H9 (cell line): ENCODE measurements around the gene ERC2. TPM values are rescaled to one million over a fixed set of nuclear protein-coding genes. Genes with fewer than 3 reads are reported as not detected.

Source experiments
- DNase-seq: peaks from one replicate; pipeline ENCODE4 v3.0.0-alpha.2; 2017
- H2AFZ ChIP-seq: one replicate; pipeline ENCODE4 v1.6.1; 2013; ENCODE audit warnings: mild to moderate bottlenecking, low read length, control low read depth, moderate library complexity
- H2AK5ac ChIP-seq: 2 replicates; pipeline ENCODE4 v1.6.1; 2013; ENCODE audit warnings: low read length, control low read depth, mixed read lengths; ENCODE audit not compliant: insufficient read length
- H2BK120ac ChIP-seq: one replicate; pipeline ENCODE4 v1.6.1; 2013; ENCODE audit warnings: low read depth, mild to moderate bottlenecking, low read length, control low read depth, inconsistent platforms; ENCODE audit not compliant: poor library complexity, severe bottlenecking
- H2BK12ac ChIP-seq: 2 replicates; pipeline ENCODE4 v1.6.1; 2013; ENCODE audit warnings: low read length, control low read depth, mixed read lengths, low read depth; ENCODE audit not compliant: insufficient read length
- H2BK15ac ChIP-seq: 2 replicates; pipeline ENCODE4 v1.6.1; 2013; ENCODE audit warnings: low read depth, low read length, control low read depth
- H2BK20ac ChIP-seq: one replicate; pipeline ENCODE4 v1.6.1; 2013; ENCODE audit warnings: low read depth, mild to moderate bottlenecking, low read length, control low read depth, inconsistent platforms; ENCODE audit not compliant: poor library complexity, severe bottlenecking
- H2BK5ac ChIP-seq: 2 replicates; pipeline ENCODE4 v1.6.1; 2013; ENCODE audit warnings: low read length, control low read depth, mixed read lengths; ENCODE audit not compliant: insufficient read length
- H3K14ac ChIP-seq: 2 replicates; pipeline ENCODE4 v1.6.1; 2013; ENCODE audit warnings: low read length, control low read depth; ENCODE audit not compliant: insufficient read depth
- H3K18ac ChIP-seq: 2 replicates; pipeline ENCODE4 v1.6.1; 2013; ENCODE audit warnings: low read depth, mild to moderate bottlenecking, mixed read lengths, low read length, control low read depth; ENCODE audit not compliant: insufficient read length
- H3K23ac ChIP-seq: 2 replicates; pipeline ENCODE4 v1.6.1; 2013; ENCODE audit warnings: low read length, control low read depth, mixed read lengths, low read depth; ENCODE audit not compliant: insufficient read length
- H3K23me2 ChIP-seq: 2 replicates; pipeline ENCODE4 v1.6.1; 2013; ENCODE audit warnings: low read depth, mild to moderate bottlenecking, mixed read lengths, low read length, control low read depth; ENCODE audit not compliant: insufficient read length, poor library complexity, severe bottlenecking
- H3K27ac ChIP-seq: 2 replicates; pipeline ENCODE4 v1.5.1; 2013; ENCODE audit warnings: low read length, control low read depth, mixed read lengths, low read depth; ENCODE audit not compliant: insufficient read length
- H3K27me3 ChIP-seq: 2 replicates; pipeline ENCODE4 v1.6.1; 2013; ENCODE audit warnings: low read length, control low read depth, inconsistent platforms; ENCODE audit not compliant: insufficient read depth
- H3K4ac ChIP-seq: 2 replicates; pipeline ENCODE4 v1.6.1; 2013; ENCODE audit warnings: low read depth, mild to moderate bottlenecking, control low read depth, inconsistent platforms, low read length, moderate library complexity
- H3K4me1 ChIP-seq: 2 replicates; pipeline ENCODE4 v1.6.1; 2013; ENCODE audit warnings: low read length, control low read depth, inconsistent platforms; ENCODE audit not compliant: insufficient read depth
- H3K4me2 ChIP-seq: 2 replicates; pipeline ENCODE4 v1.6.1; 2013; ENCODE audit warnings: low read length, control low read depth, mixed read lengths; ENCODE audit not compliant: insufficient read length, insufficient read depth
- H3K56ac ChIP-seq: 2 replicates; pipeline ENCODE4 v1.6.1; 2013; ENCODE audit warnings: low read depth, mild to moderate bottlenecking, mixed read lengths, low read length, control low read depth; ENCODE audit not compliant: insufficient read length
- H3K79me1 ChIP-seq: 2 replicates; pipeline ENCODE4 v1.6.1; 2013; ENCODE audit warnings: low read depth, mild to moderate bottlenecking, moderate library complexity, low read length, control low read depth, inconsistent platforms; ENCODE audit not compliant: insufficient read depth, poor library complexity, severe bottlenecking
- H3K79me2 ChIP-seq: 2 replicates; pipeline ENCODE4 v1.6.1; 2013; ENCODE audit warnings: low read length, control low read depth, inconsistent platforms; ENCODE audit not compliant: insufficient read depth
- H3K9ac ChIP-seq: 2 replicates; pipeline ENCODE4 v1.6.1; 2013; ENCODE audit warnings: low read length, control low read depth, mixed read lengths; ENCODE audit not compliant: insufficient read length; ENCODE audit errors: extremely low read depth
- H3K9me3 ChIP-seq: one replicate; pipeline ENCODE4 v1.6.1; 2013; ENCODE audit warnings: low read depth, low read length, inconsistent platforms; ENCODE audit not compliant: control insufficient read depth
- H3T11ph ChIP-seq: one replicate; pipeline ENCODE4 v1.6.1; 2013; ENCODE audit warnings: mild to moderate bottlenecking, low read length, control low read depth, inconsistent platforms
- H4K20me1 ChIP-seq: one replicate; pipeline ENCODE4 v1.6.1; 2013; ENCODE audit not compliant: control insufficient read depth, insufficient read length, insufficient read depth
- H4K5ac ChIP-seq: 2 replicates; pipeline ENCODE4 v1.6.1; 2013; ENCODE audit warnings: low read depth, mild to moderate bottlenecking, mixed read lengths, low read length, control low read depth; ENCODE audit not compliant: insufficient read length
- H4K8ac ChIP-seq: replicated peaks from 2 replicates; pipeline ENCODE4 v1.6.1; 2013; ENCODE audit warnings: low read length, control low read depth, mixed read lengths, low read depth; ENCODE audit not compliant: insufficient read length
- H4K91ac ChIP-seq: 2 replicates; pipeline ENCODE4 v1.6.1; 2013; ENCODE audit warnings: low read depth, mild to moderate bottlenecking, moderate library complexity, mixed read lengths, low read length, control low read depth; ENCODE audit not compliant: insufficient read length
- H3K27ac Mint-ChIP-seq, 3 experiments: 2 replicates in 2 of 3; 3 replicates in 1 of 3; pipeline ENCODE4 v1.8.0; 2020 to 2021; ENCODE audit warnings: mixed read lengths in 3 of 3, mild to moderate bottlenecking in 1 of 3, moderate library complexity in 1 of 3
- H3K27me3 Mint-ChIP-seq: 2 replicates; pipeline ENCODE4 v1.8.0; 2021; ENCODE audit warnings: low read depth, mild to moderate bottlenecking, moderate library complexity, mixed read lengths
- H3K36me3 Mint-ChIP-seq, 3 experiments: 2 replicates in 2 of 3; 3 replicates in 1 of 3; pipeline ENCODE4 v1.8.0; 2020 to 2021; ENCODE audit warnings: low read depth in 3 of 3, mixed read lengths in 3 of 3; ENCODE audit not compliant: insufficient read depth in 1 of 3
- H3K4me1 Mint-ChIP-seq, 2 experiments: 2 replicates each; pipeline ENCODE4 v1.8.0; 2020; ENCODE audit warnings: mixed read lengths in 2 of 2
- H3K4me3 Mint-ChIP-seq, 2 experiments: 2 replicates in 1 of 2; 3 replicates in 1 of 2; pipeline ENCODE4 v1.8.0; 2020 to 2021; ENCODE audit warnings: mild to moderate bottlenecking in 2 of 2, mixed read lengths in 2 of 2, moderate library complexity in 1 of 2
- H3K9me3 Mint-ChIP-seq, 2 experiments: 2 replicates in 1 of 2; 3 replicates in 1 of 2; pipeline ENCODE4 v1.8.0; 2020; ENCODE audit warnings: mild to moderate bottlenecking in 2 of 2, mixed read lengths in 2 of 2, moderate library complexity in 1 of 2
- CTCF ChIP-seq: fragments of 200-600 bp; sonication (generic); conservative IDR thresholded peaks from 3 replicates; pipeline ENCODE4 v1.8.0; 2021; ENCODE audit warnings: antibody characterized with exemption, mild to moderate bottlenecking
- WGBS: extraction: QIAGEN DNeasy Blood & Tissue Kit; methylation state at CpG from one replicate; pipeline ENCODE4 v1.1.7; 2013; ENCODE audit warnings: missing lambda C conversion rate, low lambda C conversion rate, mixed read lengths; ENCODE audit not compliant: insufficient read length; ENCODE audit errors: extremely low coverage; 5-methylcytosine and 5-hydroxymethylcytosine counted together
- total RNA-seq: library from RNA; stranded (reverse); gene quantifications from 2 replicates; pipeline ENCODE4 v1.2.1, GENCODE V29; 2021

ERC2 gene
- total RNA-seq, 1 experiment from 2014 or later, result 15.4 TPM

DNA sequence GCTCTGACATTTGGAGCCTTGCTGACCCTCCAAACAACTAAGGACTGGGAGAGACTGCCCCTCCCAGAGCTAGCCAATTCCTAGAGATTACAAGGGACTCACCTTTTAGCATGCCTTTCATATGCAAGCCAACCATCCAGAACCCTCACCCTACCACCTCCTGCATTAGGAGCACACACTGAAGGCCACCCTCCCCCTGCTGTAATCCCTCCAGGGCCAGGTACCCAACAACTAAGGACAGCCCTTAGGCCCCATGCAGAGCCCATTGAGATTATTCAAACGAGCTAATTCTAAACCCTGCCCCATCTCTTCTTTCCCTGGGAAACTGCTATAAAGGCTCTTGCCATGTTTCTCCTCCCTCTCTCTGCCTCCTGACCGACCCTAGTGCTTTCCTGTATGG lies 352.6 kb downstream of the ERC2 start:
- peaks cover 69 to 80% of the 10 kb centered on the region in 2 experiments for H3K4me1 Mint-ChIP-seq

More for the DNA sequence above, 352.6 kb downstream of the ERC2 start:
- Histone ChIP-seq H4K91ac (no peak overlapping the region), H2BK15ac (no peak overlapping the region), H3K4me1 (peaks cover 19% of the 10 kb centered on the region; the same call in 1 of the 2 replicates), H4K20me1 (no peaks in the 10 kb centered on the region), H2BK20ac (no peak overlapping the region), H3K4ac (no peak overlapping the region), H2BK120ac (no peak overlapping the region), H3K27ac (no peak overlapping the region), H3T11ph (no peak overlapping the region), H3K27me3 (no peaks in the 10 kb centered on the region), H3K14ac (no peak overlapping the region), H3K56ac (no peak overlapping the region), H3K9ac (no peak overlapping the region), H3K79me2 (no peaks in the 10 kb centered on the region), H3K18ac (no peak overlapping the region), H2AFZ (no peak overlapping the region), H4K8ac (no peak overlapping the region), H4K5ac (no peak overlapping the region), H3K79me1 (no peaks in the 10 kb centered on the region), H3K23ac (no peak overlapping the region), H3K9me3 (no peaks in the 10 kb centered on the region), H2BK5ac (no peak overlapping the region), H2BK12ac (no peak overlapping the region), H3K23me2 (no peaks in the 10 kb centered on the region), H2AK5ac (no peak overlapping the region), H3K4me2 (no peak overlapping the region)
- no CpG with 5 or more reads among the region's 2 CpGs for WGBS
- peak; percentile 94 for DNase-seq
- no peak for TF ChIP-seq CTCF
- Mint-ChIP-seq H3K27me3 (no peaks in the 10 kb centered on the region), H3K36me3 (peaks cover 0 to 12% (median 10%) of the 10 kb centered on the region in 3 experiments; a peak in 5 of 7 replicates), H3K27ac (peak overlapping the region in 2 of 3 experiments; percentile 8 to 97; a peak in 3 of 7 replicates), H3K9me3 (peaks cover 0 to 12% of the 10 kb centered on the region in 2 experiments; a peak in 3 of 5 replicates), H3K4me3 (no peak overlapping the region)
